Stimulated activated CD8-positive, alpha-beta memory T cell treated with anti-CD3 and anti-CD28 coated beads, Interleukin-7, amount 100 ng/mL, for 1 hour (primary cell): ENCODE results near the gene PLCD1.
A peak's percentile ranks its signal among the peaks of the same experiment; 100 is the strongest.
"Not testable (repeated sequence)": the region's sequence is repeated elsewhere in the genome, so short reads cannot be mapped to it uniquely, and the experiment has no call there.

Experiments used
- DNase-seq, 2 donors: peaks; one replicate each; pipeline ENCODE4 v3.0.0-alpha.2; 2020; ENCODE audit warnings: low read depth in 2 of 2

PLCD1 gene

DNA sequence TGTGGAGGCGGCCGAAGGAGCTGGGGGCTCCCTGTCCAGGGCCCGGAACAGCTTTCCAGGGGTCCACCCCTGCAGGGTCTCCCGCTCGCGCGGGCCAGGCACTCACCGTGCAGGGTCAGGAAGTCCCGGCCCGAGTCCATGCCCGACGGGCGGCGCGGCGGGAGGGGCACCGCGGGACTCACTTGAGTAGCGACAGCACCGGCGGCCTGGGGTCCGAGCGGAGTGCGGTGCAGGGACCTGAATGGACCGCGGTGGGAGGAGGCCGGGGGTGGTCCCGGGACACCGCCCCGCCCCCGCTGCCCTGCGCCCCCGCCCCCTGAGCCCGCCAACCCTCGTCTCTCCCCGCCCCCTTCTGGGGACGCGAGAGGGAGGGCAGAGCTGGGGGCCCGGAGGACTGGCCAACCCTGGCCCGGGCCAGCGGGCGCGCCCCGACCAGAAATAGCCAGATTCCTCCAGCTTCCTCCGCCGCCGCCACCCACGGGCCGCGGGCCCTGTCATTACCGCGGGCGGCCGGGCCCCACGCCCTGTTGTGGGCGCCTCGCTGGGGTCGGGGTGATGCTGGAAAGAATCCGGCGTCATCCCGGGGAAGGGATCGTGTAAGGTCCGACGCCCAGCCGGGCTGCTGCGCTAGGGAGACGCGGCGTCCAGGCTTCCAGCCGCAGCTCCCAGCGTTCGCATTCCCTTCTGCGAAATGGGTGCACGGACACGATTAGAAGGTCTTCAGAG lies at the start of gene PLCD1:
PLCD1 (minus strand) TSS at position 243 of the 726 bp plus-strand sequence; CDS start at position 140, 103 bp downstream.
- no peak for DNase-seq

DNA sequence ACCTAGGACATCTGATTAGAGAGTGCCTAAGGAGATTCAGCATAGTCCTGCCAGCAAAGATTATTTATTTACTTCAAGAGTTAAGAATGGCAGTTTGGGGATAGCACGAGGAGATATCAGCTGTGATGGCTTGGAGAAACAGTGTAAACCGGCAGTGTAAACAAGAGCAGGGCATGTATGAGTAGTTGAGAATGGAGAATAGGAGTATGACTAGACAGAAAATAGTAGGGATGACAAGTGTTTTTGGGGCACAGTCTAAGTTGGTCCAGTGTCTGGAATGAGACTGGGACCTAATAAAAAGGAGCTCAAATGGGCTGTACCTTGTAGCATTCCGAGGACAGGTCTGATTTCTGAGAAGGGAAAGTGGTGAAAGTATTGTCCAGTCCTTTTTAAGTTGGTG lies 47.6 kb upstream of the PLCD1 start:
- DNase-seq = not testable (repeated sequence)

DNA sequence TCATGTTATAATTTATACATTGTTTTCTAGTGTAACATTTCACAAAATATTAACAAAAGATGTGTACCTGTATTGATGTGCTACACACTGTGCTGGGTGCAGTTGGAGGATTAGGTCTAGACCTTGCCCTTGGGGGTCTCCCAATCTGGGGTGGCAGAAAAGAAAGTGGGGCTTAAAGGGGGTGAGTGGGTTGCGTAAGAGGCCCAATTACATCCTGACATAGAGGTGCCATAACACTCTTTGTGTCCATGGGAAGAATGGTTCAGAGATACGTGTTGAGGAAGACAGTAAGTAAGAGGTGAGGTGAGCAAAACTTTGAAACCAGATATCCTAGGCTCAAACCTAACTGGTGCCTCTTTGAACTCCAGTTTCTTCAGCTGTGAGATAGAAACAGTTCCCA lies 40.6 kb upstream of the PLCD1 start:
- no peak for DNase-seq

DNA sequence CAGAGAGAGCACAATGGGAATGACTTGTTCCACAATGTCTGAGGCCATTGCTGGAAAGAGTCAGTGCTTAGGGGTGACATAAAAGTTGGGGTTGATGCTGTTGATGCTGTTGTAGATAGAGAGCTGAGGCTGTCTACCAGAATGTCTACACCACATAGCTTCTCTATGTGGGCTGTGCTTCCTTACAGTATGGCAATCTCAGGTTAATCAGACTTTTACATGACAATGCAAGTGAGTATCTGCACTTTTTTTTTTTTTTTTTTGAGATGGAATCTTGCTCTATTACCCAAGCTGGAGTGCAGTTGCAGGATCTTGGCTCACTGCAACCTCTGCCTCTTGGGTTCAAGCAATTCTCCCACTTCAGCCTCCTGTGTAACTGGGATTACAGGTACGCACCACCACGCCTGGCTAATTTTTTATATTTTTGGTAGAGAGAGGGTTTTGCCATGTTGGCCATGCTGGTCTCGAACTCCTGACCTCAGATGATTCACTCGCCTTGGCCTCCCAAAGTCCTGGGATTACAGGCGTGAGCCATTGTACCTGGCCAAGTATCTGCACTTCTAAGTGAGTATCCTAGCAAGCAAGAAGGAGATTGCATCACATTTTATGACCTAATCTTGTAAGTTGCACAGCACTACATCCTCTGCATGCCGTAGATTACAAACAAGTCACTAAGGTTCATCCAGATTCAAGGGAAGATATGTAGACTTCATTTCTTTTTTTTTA lies 38.2 kb upstream of the PLCD1 start:
- DNase-seq = no peak

DNA sequence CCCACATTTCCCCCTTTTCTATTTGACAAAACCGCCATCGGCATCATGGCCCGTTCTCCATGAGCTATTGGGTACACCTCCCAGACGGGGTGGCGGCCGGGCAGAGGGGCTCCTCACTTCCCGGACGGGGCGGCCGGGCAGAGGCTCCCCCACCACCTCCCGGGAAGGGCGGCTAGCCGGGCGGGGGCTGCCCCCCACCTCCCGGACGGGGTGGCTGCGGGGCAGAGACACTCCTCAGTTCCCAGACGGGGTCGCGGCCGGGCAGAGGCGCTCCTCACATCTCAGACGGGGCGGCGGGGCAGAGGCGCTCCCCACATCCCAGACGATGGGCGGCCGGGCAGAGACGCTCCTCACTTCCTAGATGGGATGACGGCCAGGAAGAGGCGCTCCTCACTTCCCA lies 35.0 kb upstream of the PLCD1 start:
- not testable (repeated sequence) for DNase-seq

DNA sequence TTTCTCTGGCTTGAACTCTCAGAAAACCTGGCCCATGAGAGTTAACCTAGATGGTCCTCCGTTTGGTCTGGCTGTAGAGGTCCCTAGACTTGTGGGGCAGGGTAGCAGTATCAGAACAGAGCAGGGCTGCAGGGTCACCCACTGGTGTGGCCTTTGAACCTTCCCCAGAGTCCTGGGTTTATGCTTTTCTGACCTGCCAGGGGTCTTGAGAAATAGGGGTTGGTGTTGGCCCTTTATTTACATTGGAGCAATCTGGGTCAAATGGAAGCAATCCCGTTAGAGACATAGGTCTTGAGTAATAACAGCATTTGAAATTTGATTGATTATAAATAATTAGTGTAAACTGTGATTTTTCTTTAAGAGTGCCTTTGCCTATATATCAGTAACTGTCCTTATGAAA lies 33.4 kb upstream of the PLCD1 start:
- DNase-seq = no peak

DNA sequence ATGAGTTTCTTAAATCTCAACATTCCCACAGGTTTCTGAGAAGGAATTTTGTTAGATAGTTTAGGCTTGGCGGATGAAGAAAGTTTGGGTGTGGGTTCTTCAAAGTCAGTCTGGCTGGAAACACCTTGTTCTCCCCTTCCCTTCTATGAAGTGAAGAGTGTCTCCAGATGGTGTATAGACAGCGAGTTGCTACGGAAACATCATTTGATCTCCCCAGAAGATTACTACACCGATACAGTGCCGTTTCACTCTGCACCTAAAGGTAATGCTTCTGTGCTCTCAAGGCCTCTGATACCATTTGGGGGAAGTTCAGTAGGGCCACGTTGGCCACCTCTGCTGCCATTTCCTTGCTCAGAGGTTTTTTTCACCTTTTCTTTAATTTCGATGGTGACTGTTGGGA lies 30.1 kb upstream of the PLCD1 start:
- no peak for DNase-seq

DNA sequence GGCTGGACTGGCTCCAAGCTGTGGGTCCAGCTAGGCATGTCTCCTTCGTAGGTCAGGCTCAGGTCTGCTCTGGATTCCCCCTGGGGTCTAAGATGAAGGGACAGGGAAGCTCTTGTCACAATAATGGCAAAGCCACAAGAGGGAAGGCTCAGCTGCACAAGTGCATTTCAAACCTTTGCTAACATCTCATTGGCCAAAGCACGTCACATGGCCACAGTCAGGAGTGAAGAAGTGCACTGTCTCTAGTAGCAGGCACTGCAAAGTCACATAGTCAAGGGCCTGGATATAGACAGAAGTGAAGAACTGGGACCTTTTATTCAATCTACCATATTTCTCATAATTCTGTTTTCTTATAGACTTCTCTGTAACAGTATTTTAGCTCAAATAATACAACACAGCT lies 29.7 kb upstream of the PLCD1 start:
- DNase-seq = no peak

DNA sequence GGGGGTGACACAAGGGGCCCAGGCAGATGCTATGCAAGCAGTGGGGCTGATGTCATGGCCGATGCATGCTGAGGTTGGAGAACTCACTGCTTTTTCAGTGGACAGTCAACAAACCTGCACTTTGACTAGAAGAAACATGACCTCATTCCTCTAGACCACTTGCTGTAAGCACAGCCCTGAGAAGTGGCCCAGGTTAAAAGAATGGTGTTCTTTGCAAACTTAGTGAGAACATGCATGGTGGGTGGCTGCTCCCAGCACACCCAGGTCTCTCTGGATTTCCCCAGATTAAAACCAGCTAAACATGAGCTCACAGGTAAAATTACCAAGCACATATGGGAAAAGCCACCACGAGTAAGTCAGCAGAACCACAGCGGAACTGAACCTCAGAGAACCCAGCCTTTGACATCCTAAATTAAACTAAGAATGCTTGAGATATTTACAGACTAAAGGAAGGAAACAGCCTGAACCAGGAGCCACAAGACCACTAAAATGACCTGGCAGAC lies 25.1 kb upstream of the PLCD1 start:
- DNase-seq = no peak

DNA sequence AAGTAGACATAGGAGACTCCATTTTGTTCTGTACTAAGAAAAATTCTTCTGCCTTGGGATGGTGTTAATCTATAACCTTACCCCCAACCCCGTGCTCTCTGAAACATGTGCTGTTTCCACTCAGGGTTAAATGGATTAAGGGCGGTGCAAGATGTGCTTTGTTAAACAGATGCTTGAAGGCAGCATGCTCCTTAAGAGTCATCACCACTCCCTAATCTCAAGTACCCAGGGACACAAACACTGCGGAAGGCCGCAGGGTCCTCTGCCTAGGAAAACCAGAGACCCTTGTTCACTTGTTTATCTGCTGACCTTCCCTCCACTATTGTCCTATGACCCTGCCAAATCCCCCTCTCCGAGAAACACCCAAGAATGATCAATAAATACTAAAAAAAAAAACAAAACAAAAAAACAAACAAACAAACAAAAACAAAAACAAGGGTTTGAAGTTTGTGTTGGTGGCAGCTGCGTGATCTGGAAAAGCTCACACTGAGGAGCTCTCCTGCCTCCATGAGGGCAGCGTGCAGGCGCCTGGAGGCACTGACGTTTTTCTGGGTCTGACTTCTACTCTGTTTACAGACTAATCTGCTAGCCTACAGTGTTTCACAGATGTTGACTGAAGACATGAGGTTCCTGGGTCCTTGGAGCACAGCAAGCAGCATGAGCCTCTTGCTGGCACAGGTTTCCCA lies 24.5 kb upstream of the PLCD1 start:
- DNase-seq = not testable (repeated sequence)

DNA sequence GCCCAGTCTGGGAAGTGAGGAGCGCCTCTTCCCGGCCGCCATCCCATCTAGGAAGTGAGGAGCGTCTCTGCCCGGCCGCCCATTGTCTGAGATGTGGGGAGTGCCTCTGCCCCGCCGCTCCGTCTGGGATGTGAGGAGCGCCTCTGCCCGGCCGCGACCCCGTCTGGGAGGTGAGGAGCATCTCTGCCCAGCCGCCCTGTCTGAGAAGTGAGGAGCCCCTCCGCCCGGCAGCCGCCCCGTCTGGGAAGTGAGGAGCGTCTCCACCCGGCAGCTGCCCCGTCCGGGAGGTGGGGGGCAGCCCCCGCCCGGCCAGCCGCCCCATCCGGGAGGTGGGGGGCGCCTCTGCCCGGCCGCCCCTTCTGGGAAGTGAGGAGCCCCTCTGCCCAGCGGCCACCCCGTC lies 23.8 kb upstream of the PLCD1 start:
- DNase-seq = not testable (repeated sequence)

DNA sequence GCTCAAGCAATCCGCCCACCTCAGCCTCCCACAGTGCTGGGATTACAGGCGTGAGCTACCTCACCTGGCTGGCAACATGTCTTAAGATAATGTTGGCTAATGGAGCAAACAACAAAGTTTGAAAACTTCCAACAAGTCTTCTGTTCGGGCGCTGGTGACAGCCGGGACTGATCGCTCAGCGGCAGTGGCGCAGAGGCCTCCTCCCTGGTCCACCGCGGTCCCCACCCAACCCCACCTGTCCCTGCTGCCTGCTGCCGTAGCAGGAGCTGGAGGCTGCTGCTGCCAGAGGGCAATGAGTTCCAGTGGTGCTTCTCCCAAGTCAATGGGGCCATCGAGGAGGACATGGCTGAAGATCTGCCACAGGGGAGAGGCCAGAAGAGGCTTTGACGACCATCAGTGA lies 21.7 kb upstream of the PLCD1 start:
- no peak for DNase-seq

DNA sequence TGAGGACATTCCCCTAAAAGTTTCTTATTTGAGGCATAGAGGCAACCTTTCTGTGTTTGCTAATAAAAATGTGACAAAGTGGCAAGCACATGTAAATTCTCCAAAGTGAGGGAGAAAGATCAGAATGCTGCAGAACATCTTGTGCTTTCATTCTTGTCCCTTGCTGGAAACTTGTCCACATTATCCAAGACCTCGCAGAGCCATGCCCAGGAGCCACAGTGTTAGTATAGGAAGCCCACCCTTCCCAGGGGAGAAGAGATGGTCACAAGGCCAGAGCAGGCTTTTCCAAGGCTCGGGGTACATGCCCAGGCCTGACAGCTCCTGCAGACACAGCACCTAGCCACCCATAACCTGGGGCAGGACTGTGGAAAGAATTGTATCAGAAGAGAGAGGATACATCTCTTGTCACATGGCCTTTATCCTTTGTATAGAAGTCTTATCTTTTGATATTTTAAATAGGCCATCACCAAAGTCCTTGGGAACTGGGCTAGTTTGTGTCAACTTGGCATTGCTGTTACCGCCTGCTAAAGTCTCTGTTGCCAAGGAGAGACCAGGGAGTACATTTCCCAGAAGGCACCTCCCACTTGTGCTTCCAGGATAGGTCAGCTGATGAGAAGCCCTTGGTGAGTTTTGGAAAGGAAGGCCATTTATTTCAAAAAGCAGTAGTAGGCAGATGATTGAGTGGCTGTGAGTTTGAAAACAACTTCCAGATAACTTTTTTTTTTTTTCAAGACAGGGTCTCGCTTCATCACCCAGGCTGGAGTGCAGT lies 20.1 kb upstream of the PLCD1 start:
- DNase-seq = no peak

DNA sequence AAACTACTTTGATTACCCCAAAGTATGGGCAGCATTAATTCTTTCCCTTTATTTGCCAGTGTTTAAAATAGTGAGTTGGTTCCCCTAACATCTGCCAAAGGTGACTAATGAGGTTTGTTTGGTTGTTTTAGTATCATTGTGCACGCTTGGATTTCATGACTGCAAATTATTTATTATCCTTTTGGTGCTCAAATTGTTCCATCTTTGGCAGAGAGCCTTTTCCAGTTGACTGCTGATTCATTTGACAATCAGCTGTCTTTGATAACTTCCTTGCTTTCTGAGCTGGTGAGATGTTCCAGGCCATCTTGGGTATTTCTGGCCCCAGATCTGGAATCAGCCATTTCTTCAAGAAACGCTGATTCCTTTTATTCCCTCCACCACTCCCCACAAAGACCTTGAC lies 18.5 kb upstream of the PLCD1 start:
- DNase-seq = no peak

DNA sequence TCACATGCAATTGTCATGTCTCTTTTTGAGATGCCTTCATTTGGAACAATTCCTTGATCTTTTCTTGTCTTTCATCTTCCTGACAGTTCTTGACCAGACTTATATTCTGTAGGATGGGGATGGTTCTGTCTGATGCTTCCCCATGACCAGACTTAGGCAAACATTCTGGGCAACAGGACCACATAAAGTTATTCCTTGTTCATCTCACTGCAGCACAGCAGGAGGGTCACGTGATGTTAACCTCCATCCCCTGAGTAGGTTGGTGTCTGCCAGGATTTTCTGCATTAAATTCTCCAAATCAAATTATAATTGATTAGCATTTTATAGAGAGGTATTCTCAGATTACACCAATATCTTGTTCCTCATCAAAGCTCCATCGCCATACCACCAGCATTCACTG lies 17.4 kb upstream of the PLCD1 start:
- DNase-seq = no peak

DNA sequence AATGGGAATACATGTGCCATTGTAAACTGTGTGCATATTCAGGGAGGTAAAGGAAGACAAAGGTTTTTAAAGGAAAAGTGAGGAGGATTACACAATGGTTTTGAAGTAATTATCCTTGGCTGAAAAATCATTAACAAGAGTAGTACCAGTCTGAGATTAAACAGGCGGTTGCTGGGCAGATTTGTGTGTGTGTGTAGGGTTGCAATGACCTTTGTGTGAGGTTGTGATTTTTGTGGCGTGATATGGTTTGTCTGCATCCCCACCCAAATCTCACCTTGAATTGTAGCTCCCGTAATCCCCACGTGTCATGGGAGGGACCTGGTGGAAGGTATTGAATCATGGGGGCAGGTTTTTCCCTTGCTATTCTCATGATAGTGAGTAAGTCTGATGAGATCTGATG lies 16.6 kb upstream of the PLCD1 start:
- no peak for DNase-seq

DNA sequence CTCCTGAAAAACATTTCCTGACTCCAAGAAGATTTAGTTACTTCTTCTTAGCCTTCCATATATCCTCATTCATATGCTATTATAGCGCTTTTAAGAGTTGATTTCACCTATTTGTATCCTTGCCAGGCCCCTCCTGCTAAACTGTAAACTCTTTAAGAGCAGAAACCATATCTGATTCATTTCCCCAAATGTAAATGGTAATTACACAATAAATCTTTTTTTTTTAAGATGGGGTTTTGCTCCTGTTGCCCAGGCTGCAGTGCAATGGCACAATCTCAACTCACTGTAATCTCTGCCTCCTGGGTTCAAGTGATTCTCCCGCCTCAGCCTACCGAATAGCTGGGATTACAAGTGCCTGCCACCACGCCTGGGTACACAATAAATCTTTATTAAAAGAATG lies 14.0 kb upstream of the PLCD1 start:
- no peak for DNase-seq

DNA sequence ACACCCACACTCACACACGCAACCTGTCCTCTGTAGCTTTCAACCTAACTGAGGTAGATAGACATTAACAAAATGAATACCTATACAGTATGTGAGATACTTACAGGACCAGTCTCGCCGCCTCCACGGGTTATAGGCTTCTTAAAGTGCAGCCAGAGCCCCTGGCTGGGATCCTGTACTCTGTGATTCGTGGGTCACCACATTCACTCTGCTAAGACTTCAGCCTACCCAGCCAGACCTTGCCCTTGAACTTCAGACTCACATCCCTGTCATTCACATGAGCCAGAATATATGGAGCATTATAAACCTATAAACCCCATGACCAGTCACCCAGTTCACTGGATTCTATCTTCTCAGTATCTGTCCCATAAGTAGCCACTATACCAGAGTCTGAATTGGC lies 11.0 kb upstream of the PLCD1 start:
- DNase-seq = no peak

DNA sequence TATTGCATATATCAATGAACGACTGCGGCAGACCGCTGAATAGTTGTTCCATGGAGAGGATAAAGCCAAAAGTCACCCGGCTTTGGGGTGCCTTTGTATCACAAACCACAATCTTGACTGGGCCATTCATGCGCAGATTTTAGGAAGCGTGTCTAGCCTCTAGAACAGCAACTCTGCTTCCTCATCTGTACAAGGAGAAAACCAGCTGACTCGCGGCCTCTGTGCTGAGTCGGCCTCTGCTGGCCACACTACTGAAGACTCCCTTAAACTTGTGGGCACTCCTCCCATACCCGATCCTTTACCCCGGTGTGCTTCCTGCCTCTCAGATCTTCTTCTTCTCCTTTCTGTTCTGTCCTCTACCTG lies 10.4 kb upstream of the PLCD1 start:
- no peak for DNase-seq

DNA sequence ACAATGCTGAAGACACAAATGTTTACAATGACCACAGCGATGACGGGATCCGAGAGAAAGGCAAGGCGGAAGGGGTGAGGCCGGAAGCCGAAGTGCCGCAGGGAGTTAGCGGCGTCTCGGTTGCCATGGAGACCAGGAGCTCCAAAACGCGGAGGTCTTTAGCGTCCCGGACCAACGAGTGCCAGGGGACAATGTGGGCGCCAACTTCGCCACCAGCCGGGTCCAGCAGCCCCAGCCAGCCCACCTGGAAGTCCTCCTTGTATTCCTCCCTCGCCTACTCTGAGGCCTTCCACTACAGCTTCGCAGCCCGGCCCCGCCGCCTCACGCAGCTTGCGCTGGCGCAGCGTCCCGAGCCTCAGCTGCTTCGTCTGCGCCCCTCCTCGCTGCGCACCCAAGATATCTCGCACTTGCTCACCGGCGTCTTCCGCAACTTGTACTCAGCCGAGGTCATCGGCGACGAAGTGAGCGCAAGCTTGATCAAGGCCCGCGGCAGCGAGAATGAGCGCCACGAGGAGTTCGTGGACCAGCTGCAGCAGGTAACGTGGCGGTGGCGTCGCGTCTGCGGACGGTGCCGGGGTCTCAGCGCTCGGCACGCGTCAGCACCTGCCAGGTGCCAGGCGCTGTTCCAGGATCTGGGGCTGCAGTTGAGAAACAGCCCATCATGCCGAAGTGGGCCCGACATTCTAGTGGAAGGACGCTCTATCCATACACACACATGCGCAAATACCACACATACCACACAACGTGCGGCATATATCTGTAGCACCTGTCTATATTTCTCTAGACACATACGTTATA lies 9.9 kb upstream of the PLCD1 start, which contains the start of gene DLEC1:
DLEC1 (plus strand) TSS at position 108 of the 798 bp plus-strand sequence; CDS start at position 126, 18 bp downstream.
- peak; percentile 60 to 61 for DNase-seq

DNA sequence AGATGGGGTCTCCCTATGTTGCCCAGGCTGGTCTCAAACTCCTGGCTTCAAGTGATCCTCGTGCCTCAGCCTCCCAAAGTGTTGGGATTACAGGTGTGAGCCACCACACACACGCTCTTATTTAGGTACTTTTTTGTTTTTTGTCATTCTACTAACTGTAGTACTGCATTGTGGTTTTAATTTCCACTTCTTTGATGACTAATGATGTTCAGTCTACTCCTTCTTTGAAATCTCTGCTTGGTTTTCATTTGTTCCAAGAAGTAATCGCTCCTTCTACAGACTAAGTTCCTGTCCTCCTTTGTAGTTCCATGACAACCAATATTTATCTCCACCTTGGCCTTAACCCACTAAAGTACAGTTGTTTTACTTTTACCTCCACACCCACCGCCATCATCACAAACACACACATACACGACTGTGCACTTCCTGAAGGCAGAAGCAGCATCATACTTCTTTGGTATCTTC lies 9.0 kb upstream of the PLCD1 start:
- no peak for DNase-seq
